Hematopoietic multipotent progenitor cell treated with erythropoietin and hydrocortisone succinate and interleukin-3 and kit ligand, for 15 days (in vitro differentiated cells): ENCODE results near the gene SMIM27.
"Not testable (repeated sequence)": the region's sequence is repeated elsewhere in the genome, so short reads cannot be mapped to it uniquely, and the experiment has no call there.

Source experiments
- DNase-seq: peaks from one replicate; pipeline ENCODE4 v3.0.0-alpha.2; 2015; ENCODE audit warnings: low spot score

SMIM27 gene

GRCh38 chr9:32552172-32552872 is at the start of gene SMIM27, which contains the start of gene TOPORS:
SMIM27 (plus strand) TSS chr9:32552327; CDS start chr9:32552435, 108 bp downstream.
TOPORS (minus strand) TSS chr9:32552586; CDS start chr9:32552436, 150 bp downstream.
- peak; percentile 91 for DNase-seq

- DNase-seq = no peak
These were observed 49.7 kb upstream of the SMIM27 start for GRCh38 chr9:32502464-32502863.

GRCh38 chr9:32503008-32503407 is 49.1 kb upstream of the SMIM27 start:
- DNase-seq = no peak

GRCh38 chr9:32508728-32509127 is 43.4 kb upstream of the SMIM27 start:
- no peak for DNase-seq

- no peak for DNase-seq
These were observed 35.9 kb upstream of the SMIM27 start for GRCh38 chr9:32516241-32516640.

- DNase-seq = no peak
These were observed 33.9 kb upstream of the SMIM27 start for GRCh38 chr9:32518276-32518675.

GRCh38 chr9:32523910-32524309 is 28.2 kb upstream of the SMIM27 start:
- DNase-seq = no peak

- not testable (repeated sequence) for DNase-seq
These were observed 27.6 kb upstream of the SMIM27 start for GRCh38 chr9:32524558-32524891.

- DNase-seq = peak; percentile 34
These were observed 27.0 kb upstream of the SMIM27 start for GRCh38 chr9:32524892-32525708.

GRCh38 chr9:32525709-32526030 is 26.5 kb upstream of the SMIM27 start:
- DNase-seq = peak; percentile 21

- DNase-seq = peak; percentile 82
These were observed 26.0 kb upstream of the SMIM27 start, which contains the start of gene RIGI for GRCh38 chr9:32526041-32526706. RIGI (minus strand) TSS chr9:32526196; CDS start chr9:32526166, 30 bp downstream.

- DNase-seq = no peak
These were observed 25.4 kb upstream of the SMIM27 start for GRCh38 chr9:32526707-32527048.

GRCh38 chr9:32533336-32533735 is 18.8 kb upstream of the SMIM27 start:
- DNase-seq = peak; percentile 81

GRCh38 chr9:32533816-32534215 is 18.3 kb upstream of the SMIM27 start:
- no peak for DNase-seq

GRCh38 chr9:32543047-32543446 is 9.1 kb upstream of the SMIM27 start:
- DNase-seq = no peak

- no peak for DNase-seq
These were observed 6.2 kb upstream of the SMIM27 start for GRCh38 chr9:32545884-32546283.

- DNase-seq = not testable (repeated sequence)
These were observed 3.9 kb upstream of the SMIM27 start for GRCh38 chr9:32548213-32548612.

GRCh38 chr9:32550150-32550561 is 2.0 kb upstream of the SMIM27 start:
- peak; percentile 32 for DNase-seq

- DNase-seq = peak; percentile 88
These were observed 1.4 kb upstream of the SMIM27 start for GRCh38 chr9:32550562-32551275.

- DNase-seq = peak; percentile 57
These were observed 663 bp upstream of the SMIM27 start for GRCh38 chr9:32551276-32552051.

GRCh38 chr9:32554107-32554506 is 2.0 kb downstream of the SMIM27 start:
- DNase-seq = peak; percentile 94
